Right cardiac atrium (tissue), 5 donors: ENCODE measurements around the gene FLAD1. TPM values are rescaled to one million over a fixed set of nuclear protein-coding genes. Genes with fewer than 3 reads are reported as not detected.
A peak's percentile ranks its signal among the peaks of the same experiment; 100 is the strongest.

Experiments used
- ATAC-seq, 2 donors: fragments of 200-7000 bp; cut with Tn5 transposase; one replicate each; pipeline versions ENCODE4 v1.8.0 to v1.9.1; 2020; ENCODE audit warnings: moderate library complexity in 2 of 2, mild to moderate bottlenecking in 1 of 2
- DNase-seq, 3 donors: peaks; one replicate each; pipeline ENCODE4 v3.0.0-alpha.2; 2020
- H3K27ac ChIP-seq: one replicate; pipeline ENCODE4 v1.5.1; 2013; ENCODE audit warnings: mild to moderate bottlenecking, low read length, control low read depth, moderate library complexity
- H3K27me3 ChIP-seq: one replicate; pipeline ENCODE4 v1.6.1; 2013; ENCODE audit not compliant: control insufficient read depth, insufficient read depth
- H3K4me1 ChIP-seq: one replicate; pipeline ENCODE4 v1.6.1; 2013; ENCODE audit warnings: low read length; ENCODE audit not compliant: control insufficient read depth, insufficient read depth
- H3K4me3 ChIP-seq: one replicate; pipeline ENCODE4 v1.5.1; 2013; ENCODE audit warnings: low read length, control low read depth
- H3K9me3 ChIP-seq: one replicate; pipeline ENCODE4 v1.6.1; 2013; ENCODE audit warnings: low read length; ENCODE audit not compliant: control insufficient read depth
- WGBS: extraction: QIAGEN DNeasy Blood & Tissue Kit; methylation state at CpG from one replicate; pipeline ENCODE4 v1.1.7; 2013; 5-methylcytosine and 5-hydroxymethylcytosine counted together
- intact Hi-C, 4 donors: fragments of 100-400 bp; cut with DNase I; formaldehyde crosslinking; loops; one replicate each; pipeline versions ENCODE4 v1.11.0 to v1.14.0; 2022 to 2023
- long read RNA-seq, 4 donors: library from polyadenylated mRNA; unstranded; transcript quantifications; one replicate each; pipeline ENCODE4 v2.0.0, GENCODE V29; 2020 to 2021
- polyA plus RNA-seq: library from polyadenylated mRNA; stranded (reverse); fragments of 200-250 nt; gene quantifications from one replicate; pipeline ENCODE4 v1.2.3, GENCODE V29; 2013
- total RNA-seq, 4 donors: library from RNA; stranded (reverse); fragmentation: NEBNext Ultra II Directional; extraction: Animal tissue kit (Norgen Biotek cat#: 25700); gene quantifications; one replicate each; pipeline ENCODE4 v1.2.1, GENCODE V29; 2021
- donor health status: healthy with polysubstance abuse.
- donor health status: DM: no; HTN: yes; CAD: no.
- donor health status: DM: no; HTN: no; CAD: no.
- donor health status: DM: no; HTN: yes; CAD: no; lungs with severe emphysema.
- donor health status: DM: yes; HTN: yes; CAD: no.

Gene FLAD1
- 10 to 100 TPM; 22.8 to 32.7 (median 25.2) TPM for total RNA-seq
- polyA plus RNA-seq: 25.3 TPM
- long read RNA-seq, donor 1, transcript FLAD1-203 (8 exons, 1,730 nt): major isoform, 28 of 52 reads
- long read RNA-seq, donor 1, transcript FLAD1-201 (7 exons, 2,160 nt): minor isoform, 5 of 52 reads
- long read RNA-seq, donor 1, partial matches to known transcripts: 11 of 52 reads
- long read RNA-seq, donor 1, other reads (novel, unspliced or antisense): 8 of 52 reads
- long read RNA-seq, donor 2, transcript FLAD1-203 (8 exons, 1,730 nt): major isoform, 12 of 24 reads
- long read RNA-seq, donor 2, partial matches to known transcripts: 7 of 24 reads
- long read RNA-seq, donor 2, other reads (novel, unspliced or antisense): 5 of 24 reads
- long read RNA-seq, donor 3, transcript FLAD1-201 (7 exons, 2,160 nt): minor isoform, 7 of 104 reads
- long read RNA-seq, donor 3, transcript FLAD1-203 (8 exons, 1,730 nt): major isoform, 67 of 104 reads
- long read RNA-seq, donor 3, partial matches to known transcripts: 10 of 104 reads
- long read RNA-seq, donor 3, other reads (novel, unspliced or antisense): 19 of 104 reads
- long read RNA-seq, donor 4, transcript FLAD1-203 (8 exons, 1,730 nt): major isoform, 12 of 21 reads
- long read RNA-seq, donor 4, partial matches to known transcripts: 3 of 21 reads
- long read RNA-seq, donor 4, other reads (novel, unspliced or antisense): 6 of 21 reads

- intact Hi-C loops: no loop called here
- Histone ChIP-seq H3K27me3 (no peaks in the 10 kb centered on the region), H3K27ac (peak within 1 kb of the TSS; percentile 46), H3K4me3 (peak within 1 kb of the TSS; percentile 91), H3K4me1 (peaks cover 7% of the 10 kb centered on the region), H3K9me3 (no peaks in the 10 kb centered on the region)
- DNase-seq (peak; percentile 92 to 97 (median 96)), ATAC-seq (peak; percentile 100)
- WGBS: under 1% methylated on average over 26 of the region's 26 CpGs
These were observed at the start of gene FLAD1 for GRCh38 chr1:154982897-154983648. Gene FLAD1 (plus strand): TSS chr1:154983344. CDS start chr1:154983695, 351 bp downstream.

DNA sequence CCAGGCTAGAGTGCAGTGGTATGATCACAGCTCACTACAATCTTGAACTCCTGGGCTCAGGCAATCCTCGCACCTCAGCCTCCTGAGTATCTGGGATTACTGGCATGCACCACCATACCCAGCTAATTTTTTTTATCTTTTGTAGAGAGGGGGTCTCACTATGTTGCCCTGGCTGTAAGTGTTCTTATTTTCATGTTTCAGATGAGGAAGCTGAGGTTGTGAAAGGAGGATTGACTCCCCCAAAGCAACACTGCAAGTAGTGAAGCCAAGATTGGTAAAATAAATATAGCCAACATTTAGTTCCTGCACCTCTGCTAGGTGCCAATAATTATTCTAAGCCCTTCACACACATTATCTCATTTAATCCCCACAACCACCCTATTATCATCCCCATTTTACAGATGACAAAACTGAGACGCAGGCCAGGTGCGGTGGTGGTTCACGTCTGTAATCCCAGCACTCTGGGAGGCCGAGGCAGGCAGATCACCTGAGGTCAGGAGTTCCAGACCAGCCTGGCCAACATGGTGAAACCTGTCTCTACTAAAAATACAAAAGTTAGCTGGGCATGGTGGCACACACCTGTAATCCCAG, 48.7 kb upstream of the FLAD1 start:
- DNase-seq (no peak), ATAC-seq (no peak)
- H3K4me1 ChIP-seq: peaks cover 6% of the 10 kb centered on the region
- H3K27ac ChIP-seq: no peak overlapping the region
- no peaks in the 10 kb centered on the region for H3K9me3 ChIP-seq
- no peak overlapping the region for H3K4me3 ChIP-seq
- no peaks in the 10 kb centered on the region for H3K27me3 ChIP-seq
- intact Hi-C loops: no loop called here
- WGBS: 97% methylated on average over 5 of the region's 5 CpGs

- intact Hi-C loops: no loop called here
These were observed 47.2 kb upstream of the FLAD1 start for GRCh38 chr1:154935749-154936554.

GRCh38 chr1:154936555-154937084, 46.5 kb upstream of the FLAD1 start, which contains the start of gene PMVK:
Gene PMVK (minus strand): TSS chr1:154936719. CDS start chr1:154936685, 34 bp downstream.
- Histone ChIP-seq H3K9me3 (no peaks in the 10 kb centered on the region), H3K4me3 (peak within 1 kb of the TSS; percentile 74), H3K4me1 (peaks cover 9% of the 10 kb centered on the region), H3K27ac (peak within 1 kb of the TSS; percentile 86), H3K27me3 (no peaks in the 10 kb centered on the region)
- intact Hi-C loops: no loop called here
- WGBS: under 1% methylated on average over 45 of the region's 45 CpGs
- DNase-seq (peak; percentile 96 to 98 (median 97)), ATAC-seq (peak; percentile 95 to 96)

More at GRCh38 chr1:154935749-154936554, 47.2 kb upstream of the FLAD1 start:
- Histone ChIP-seq H3K27me3 (no peaks in the 10 kb centered on the region), H3K4me3 (peak overlapping the region; percentile 40), H3K27ac (peak overlapping the region; percentile 86), H3K4me1 (peaks cover 9% of the 10 kb centered on the region), H3K9me3 (no peaks in the 10 kb centered on the region)
- ATAC-seq (no peak), DNase-seq (no peak)
- 41% methylated on average over 27 of the region's 27 CpGs for WGBS

- DNase-seq (peak; percentile 93 to 96 (median 96)), ATAC-seq (peak; percentile 91)
- H3K4me1 ChIP-seq: peaks cover 9% of the 10 kb centered on the region
- H3K4me3 ChIP-seq: peak overlapping the region; percentile 74
- H3K27me3 ChIP-seq: no peaks in the 10 kb centered on the region
- H3K9me3 ChIP-seq: no peaks in the 10 kb centered on the region
- intact Hi-C loops: no loop called here
- WGBS: under 1% methylated on average over 36 of the region's 36 CpGs
- H3K27ac ChIP-seq: peak overlapping the region; percentile 86
These were observed 45.8 kb upstream of the FLAD1 start for GRCh38 chr1:154937085-154937987.

GRCh38 chr1:154937988-154938386, 45.2 kb upstream of the FLAD1 start:
- no peak for ATAC-seq
- no peaks in the 10 kb centered on the region for H3K27me3 ChIP-seq
- intact Hi-C loops: no loop called here
- DNase-seq: no peak
- peak overlapping the region; percentile 74 for H3K4me3 ChIP-seq
- 75% methylated on average over 8 of the region's 8 CpGs for WGBS
- H3K27ac ChIP-seq: peak overlapping the region; percentile 86
- no peaks in the 10 kb centered on the region for H3K9me3 ChIP-seq
- H3K4me1 ChIP-seq: peaks cover 9% of the 10 kb centered on the region

DNA sequence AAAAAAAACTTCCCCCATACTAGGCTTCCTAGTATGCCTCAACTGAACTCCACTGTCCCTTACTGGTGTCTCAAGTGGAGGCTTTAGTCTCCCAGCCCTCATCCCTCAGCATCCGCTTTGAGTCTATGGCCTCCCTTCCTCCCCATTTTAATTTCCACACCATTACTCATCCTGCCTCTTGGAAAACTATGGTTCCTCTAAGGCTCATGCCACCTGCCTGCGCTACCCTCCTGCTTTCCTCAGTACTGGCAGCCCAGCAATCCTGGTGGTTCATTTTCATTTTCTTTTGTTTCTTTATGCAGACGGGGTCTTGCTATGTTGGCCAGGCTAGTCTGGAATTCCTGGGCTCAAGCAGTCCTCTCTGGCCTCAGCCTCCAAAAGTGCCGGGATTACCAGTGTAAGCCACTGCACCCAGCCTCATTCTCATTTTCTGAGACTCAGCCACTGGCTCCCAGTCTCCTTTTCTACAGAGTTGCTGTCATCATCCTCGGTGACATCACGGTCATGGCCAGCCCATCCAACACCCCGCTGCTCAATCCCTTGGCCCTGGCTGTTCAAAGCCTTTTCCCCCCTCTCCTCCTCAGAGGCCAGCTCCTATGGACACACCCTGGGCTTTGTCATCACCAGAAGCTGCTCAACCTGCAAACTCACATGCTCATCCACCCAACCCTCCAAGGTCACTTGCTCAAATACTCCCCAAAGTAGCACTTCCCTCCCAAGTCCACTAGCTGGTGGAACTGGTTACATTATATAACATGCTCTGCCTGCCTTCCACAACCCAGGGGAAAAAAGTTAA, 44.3 kb upstream of the FLAD1 start:
- H3K27ac ChIP-seq: peak overlapping the region; percentile 31
- ATAC-seq: no peak
- H3K27me3 ChIP-seq: no peaks in the 10 kb centered on the region
- intact Hi-C loops: no loop called here
- no peak overlapping the region for H3K4me3 ChIP-seq
- H3K4me1 ChIP-seq: peaks cover 9% of the 10 kb centered on the region
- DNase-seq: no peak
- WGBS: 93% methylated on average over 7 of the region's 7 CpGs
- no peaks in the 10 kb centered on the region for H3K9me3 ChIP-seq

DNA sequence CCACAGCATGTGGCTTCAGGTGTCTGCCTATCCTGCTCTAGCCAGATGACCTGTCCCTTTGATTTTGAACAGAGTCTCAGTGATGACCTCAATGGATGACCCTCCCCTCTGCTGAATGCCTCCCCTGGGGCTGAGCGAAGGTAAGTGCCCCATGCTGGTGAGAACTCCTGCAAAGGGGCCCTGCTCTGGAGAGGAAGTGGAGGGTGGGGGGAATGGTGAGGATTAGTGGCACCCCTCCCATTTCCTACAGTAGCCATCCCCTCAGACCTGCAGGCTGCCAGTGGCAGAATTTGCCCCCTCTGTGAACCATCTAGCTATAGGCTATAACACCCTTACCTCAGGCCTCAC, 43.0 kb upstream of the FLAD1 start:
- ATAC-seq (no peak), DNase-seq (no peak)
- 83% methylated on average over 1 of the region's 1 CpG for WGBS
- intact Hi-C loops: no loop called here
- no peak overlapping the region for H3K4me3 ChIP-seq
- no peaks in the 10 kb centered on the region for H3K9me3 ChIP-seq
- no peak overlapping the region for H3K27ac ChIP-seq
- peaks cover 12% of the 10 kb centered on the region for H3K4me1 ChIP-seq
- no peaks in the 10 kb centered on the region for H3K27me3 ChIP-seq
